ENCODE results near the gene HOXB5.

HOXB5 gene

DNA sequence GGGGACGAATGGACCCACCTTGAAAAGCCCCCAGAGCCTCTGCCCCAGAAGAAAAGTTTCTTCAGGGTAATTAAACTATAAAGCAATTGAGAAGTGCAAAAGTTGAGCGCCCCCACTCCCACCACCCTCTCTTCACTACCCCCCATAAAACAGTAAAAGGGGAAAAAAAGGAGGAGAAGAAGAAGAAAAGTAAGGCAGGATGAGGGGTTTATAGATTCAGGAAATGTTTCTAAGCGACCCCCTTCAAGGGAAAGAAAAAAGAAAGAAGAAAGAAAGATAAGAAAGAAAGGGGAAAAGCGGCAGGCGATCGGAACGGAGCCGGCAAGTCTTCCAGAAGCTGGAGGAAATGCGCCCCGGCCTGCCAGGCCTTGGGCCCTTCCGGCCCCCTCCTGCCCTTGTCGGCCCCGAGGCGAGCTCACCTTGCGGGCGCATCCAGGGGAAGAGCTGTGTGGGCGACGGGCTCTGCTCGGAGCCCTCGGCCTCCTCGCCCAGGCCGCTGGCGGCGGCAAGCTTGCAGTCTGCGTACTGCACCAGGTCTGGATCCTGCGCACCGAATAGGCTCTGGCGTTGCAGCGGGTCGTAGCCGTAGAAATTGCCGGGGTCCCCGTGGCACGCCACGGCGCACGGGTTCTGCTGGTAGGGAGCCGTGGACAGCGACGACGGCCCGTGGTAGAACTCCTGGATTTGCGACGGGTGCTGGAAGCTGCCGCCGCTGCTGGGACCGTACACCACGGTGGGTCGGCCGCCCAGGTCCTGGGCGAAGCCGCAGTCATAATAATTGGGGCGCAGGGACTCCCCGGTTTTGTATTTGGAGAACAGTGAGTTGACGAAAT is 20.5 kb upstream of the HOXB5 start:
- peak overlapping the region; percentile 45 for H3K4me3 ChIP-seq (ENCODE audit: extremely low read depth, insufficient read depth, low read length, poor library complexity, severe bottlenecking)
- WGBS, 2 experiments (ENCODE audit: insufficient coverage in 2 of 2), result 1 to 2% methylated on average over 45 to 47 of the region's 55 CpGs
- no peaks in the 10 kb centered on the region for H3K9me3 ChIP-seq (ENCODE audit: control insufficient read depth, low read length)
- H3K27ac ChIP-seq (ENCODE audit: low read depth, low read length, severe bottlenecking), result peak overlapping the region; percentile 74
- peaks cover 22% of the 10 kb centered on the region for H3K4me1 ChIP-seq (ENCODE audit: control insufficient read depth, insufficient read depth, low read length, poor library complexity, severe bottlenecking)
- no peaks in the 10 kb centered on the region for H3K36me3 ChIP-seq (ENCODE audit: control insufficient read depth, insufficient read depth, low read length)

GRCh38 chr17:48612854-48613691 is 19.5 kb upstream of the HOXB5 start:
- whole genome bisulfite sequencing, 2 experiments (ENCODE audit: insufficient coverage in 2 of 2), result 1% methylated on average over 38 to 51 of the region's 67 CpGs
- Histone ChIP-seq H3K4me3 (ENCODE audit: extremely low read depth, insufficient read depth, low read length, poor library complexity, severe bottlenecking) (peak overlapping the region; percentile 45), H3K36me3 (ENCODE audit: control insufficient read depth, insufficient read depth, low read length) (no peaks in the 10 kb centered on the region), H3K4me1 (ENCODE audit: control insufficient read depth, insufficient read depth, low read length, poor library complexity, severe bottlenecking) (peaks cover 18% of the 10 kb centered on the region), H3K9me3 (ENCODE audit: control insufficient read depth, low read length) (no peaks in the 10 kb centered on the region), H3K27ac (ENCODE audit: low read depth, low read length, severe bottlenecking) (peak overlapping the region; percentile 83)

DNA sequence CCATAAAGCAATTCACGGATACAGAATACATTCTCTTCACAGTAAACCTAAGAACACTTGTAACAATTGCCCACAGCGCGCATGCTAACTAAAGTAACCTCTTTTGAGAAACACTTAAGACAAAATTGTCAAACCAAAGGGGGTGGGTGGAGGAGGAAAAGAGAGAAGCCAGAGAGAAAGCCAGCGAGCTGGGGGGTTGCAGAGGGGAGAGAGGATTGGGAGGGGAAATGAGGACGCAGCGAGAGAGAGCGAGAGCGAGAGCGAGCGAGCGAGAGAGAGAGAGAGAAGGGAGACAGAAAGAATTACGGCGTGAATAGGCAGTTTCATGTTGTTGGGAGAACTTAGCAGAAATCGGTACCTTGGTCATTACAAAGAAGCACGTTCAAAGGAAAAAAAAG is 18.9 kb upstream of the HOXB5 start:
- 0 to 1% methylated on average over 12 of the region's 15 CpGs for WGBS, 2 experiments (ENCODE audit: insufficient coverage in 2 of 2)
- H3K36me3 ChIP-seq (ENCODE audit: control insufficient read depth, insufficient read depth, low read length), result no peaks in the 10 kb centered on the region
- peak overlapping the region; percentile 83 for H3K27ac ChIP-seq (ENCODE audit: low read depth, low read length, severe bottlenecking)
- peaks cover 18% of the 10 kb centered on the region for H3K4me1 ChIP-seq (ENCODE audit: control insufficient read depth, insufficient read depth, low read length, poor library complexity, severe bottlenecking)
- H3K4me3 ChIP-seq (ENCODE audit: extremely low read depth, insufficient read depth, low read length, poor library complexity, severe bottlenecking), result peak overlapping the region; percentile 45
- no peaks in the 10 kb centered on the region for H3K9me3 ChIP-seq (ENCODE audit: control insufficient read depth, low read length)

DNA sequence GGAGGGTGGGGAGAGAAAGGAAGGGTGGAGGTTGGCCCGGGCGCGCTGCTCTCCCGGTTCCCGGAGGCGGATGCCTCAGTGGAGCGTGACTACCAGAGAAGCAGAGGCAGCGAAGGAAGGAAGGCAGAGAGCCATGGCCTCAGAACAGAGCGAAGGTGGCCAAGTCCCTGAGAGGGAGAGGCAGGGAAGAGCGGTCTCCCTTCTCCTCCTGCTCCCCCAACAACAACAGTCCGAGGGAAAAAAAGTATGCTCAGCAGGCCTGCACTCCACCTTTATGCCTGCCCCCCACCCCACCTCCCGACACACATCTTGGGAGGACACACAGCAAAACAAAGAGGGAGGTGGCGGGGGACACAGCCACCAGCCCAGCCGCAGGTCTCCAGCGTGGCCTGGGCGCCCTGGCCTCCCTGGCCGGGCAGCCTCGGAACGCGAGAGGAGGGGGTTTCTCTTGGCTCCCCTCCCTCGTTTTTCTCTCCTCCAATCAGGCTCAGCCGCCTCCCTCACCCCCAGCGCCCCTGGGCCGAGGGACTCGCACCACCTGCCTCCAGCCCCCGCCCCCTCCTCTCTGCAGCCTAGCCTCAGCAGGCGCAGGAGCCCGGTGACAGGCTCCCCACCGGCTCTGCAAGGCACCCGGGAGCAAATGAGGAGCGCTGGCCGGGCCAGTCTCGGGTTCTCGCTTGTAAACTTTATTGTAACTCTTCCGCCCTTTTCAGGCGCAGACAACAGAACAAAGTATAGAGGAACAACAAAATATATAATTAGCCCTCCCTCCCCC is 18.3 kb upstream of the HOXB5 start:
- WGBS, 2 experiments (ENCODE audit: insufficient coverage in 2 of 2), result 3 to 4% methylated on average over 13 to 21 of the region's 36 CpGs
- Histone ChIP-seq H3K27ac (ENCODE audit: low read depth, low read length, severe bottlenecking) (peak overlapping the region; percentile 83), H3K36me3 (ENCODE audit: control insufficient read depth, insufficient read depth, low read length) (no peaks in the 10 kb centered on the region), H3K4me1 (ENCODE audit: control insufficient read depth, insufficient read depth, low read length, poor library complexity, severe bottlenecking) (peaks cover 18% of the 10 kb centered on the region), H3K4me3 (ENCODE audit: extremely low read depth, insufficient read depth, low read length, poor library complexity, severe bottlenecking) (peak overlapping the region; percentile 45), H3K9me3 (ENCODE audit: control insufficient read depth, low read length) (no peaks in the 10 kb centered on the region)

- Histone ChIP-seq H3K4me1 (ENCODE audit: control insufficient read depth, insufficient read depth, low read length, poor library complexity, severe bottlenecking) (peaks cover 18% of the 10 kb centered on the region), H3K36me3 (ENCODE audit: control insufficient read depth, insufficient read depth, low read length) (no peaks in the 10 kb centered on the region), H3K4me3 (ENCODE audit: extremely low read depth, insufficient read depth, low read length, poor library complexity, severe bottlenecking) (peak overlapping the region; percentile 45), H3K9me3 (ENCODE audit: control insufficient read depth, low read length) (no peaks in the 10 kb centered on the region), H3K27ac (ENCODE audit: low read depth, low read length, severe bottlenecking) (peak overlapping the region; percentile 83)
- 6 to 8% methylated on average over 11 to 17 of the region's 22 CpGs for WGBS, 2 experiments (ENCODE audit: insufficient coverage in 2 of 2)
Observed at GRCh38 chr17:48611213-48611612, 17.6 kb upstream of the HOXB5 start.

GRCh38 chr17:48610282-48611211 is 17.0 kb upstream of the HOXB5 start, which contains the start of gene HOXB7:
Gene HOXB7 (minus strand): TSS chr17:48611017. CDS start chr17:48610918, 99 bp downstream.
- peak within 1 kb of the TSS; percentile 45 for H3K4me3 ChIP-seq (ENCODE audit: extremely low read depth, insufficient read depth, low read length, poor library complexity, severe bottlenecking)
- no peaks in the 10 kb centered on the region for H3K9me3 ChIP-seq (ENCODE audit: control insufficient read depth, low read length)
- H3K27ac ChIP-seq (ENCODE audit: low read depth, low read length, severe bottlenecking), result peak within 1 kb of the TSS; percentile 83
- 1 to 3% methylated on average over 49 to 57 of the region's 79 CpGs for WGBS, 2 experiments (ENCODE audit: insufficient coverage in 2 of 2)
- H3K36me3 ChIP-seq (ENCODE audit: control insufficient read depth, insufficient read depth, low read length), result no peaks in the 10 kb centered on the region
- H3K4me1 ChIP-seq (ENCODE audit: control insufficient read depth, insufficient read depth, low read length, poor library complexity, severe bottlenecking), result peaks cover 18% of the 10 kb centered on the region

GRCh38 chr17:48609759-48610281 is 16.2 kb upstream of the HOXB5 start:
- Histone ChIP-seq H3K36me3 (ENCODE audit: control insufficient read depth, insufficient read depth, low read length) (no peaks in the 10 kb centered on the region), H3K27ac (ENCODE audit: low read depth, low read length, severe bottlenecking) (peak overlapping the region; percentile 83), H3K4me3 (ENCODE audit: extremely low read depth, insufficient read depth, low read length, poor library complexity, severe bottlenecking) (peak overlapping the region; percentile 45), H3K9me3 (ENCODE audit: control insufficient read depth, low read length) (no peaks in the 10 kb centered on the region), H3K4me1 (ENCODE audit: control insufficient read depth, insufficient read depth, low read length, poor library complexity, severe bottlenecking) (peaks cover 18% of the 10 kb centered on the region)
- WGBS, 2 experiments (ENCODE audit: insufficient coverage in 2 of 2), result 0% methylated on average over 11 of the region's 15 CpGs; no CpG with 5 or more reads in 1 of the 2 experiments

DNA sequence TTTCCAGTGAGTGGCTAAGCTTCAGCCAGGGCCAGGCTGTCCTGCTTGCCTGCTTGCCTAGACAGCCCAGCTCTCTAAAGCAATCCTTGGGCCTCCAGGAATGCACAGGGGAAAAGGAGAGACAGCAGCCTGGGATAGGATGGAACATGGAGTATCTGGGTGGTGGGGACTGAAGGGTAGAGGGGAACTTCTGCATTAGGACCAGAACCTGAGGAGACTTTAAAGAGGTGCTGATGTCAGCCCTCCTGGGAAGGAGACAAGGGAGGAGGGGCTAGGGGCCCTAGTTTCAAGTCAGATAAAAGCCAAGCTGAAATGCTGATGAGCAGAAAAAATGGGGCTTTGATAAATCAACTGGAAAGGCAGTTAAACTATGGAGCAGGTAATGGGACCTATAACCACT is 15.5 kb upstream of the HOXB5 start:
- H3K9me3 ChIP-seq (ENCODE audit: control insufficient read depth, low read length), result no peaks in the 10 kb centered on the region
- H3K27ac ChIP-seq (ENCODE audit: low read depth, low read length, severe bottlenecking), result peak overlapping the region; percentile 83
- H3K4me1 ChIP-seq (ENCODE audit: control insufficient read depth, insufficient read depth, low read length, poor library complexity, severe bottlenecking), result peaks cover 18% of the 10 kb centered on the region
- H3K36me3 ChIP-seq (ENCODE audit: control insufficient read depth, insufficient read depth, low read length), result no peaks in the 10 kb centered on the region
- no peak overlapping the region for H3K4me3 ChIP-seq (ENCODE audit: extremely low read depth, insufficient read depth, low read length, poor library complexity, severe bottlenecking)

DNA sequence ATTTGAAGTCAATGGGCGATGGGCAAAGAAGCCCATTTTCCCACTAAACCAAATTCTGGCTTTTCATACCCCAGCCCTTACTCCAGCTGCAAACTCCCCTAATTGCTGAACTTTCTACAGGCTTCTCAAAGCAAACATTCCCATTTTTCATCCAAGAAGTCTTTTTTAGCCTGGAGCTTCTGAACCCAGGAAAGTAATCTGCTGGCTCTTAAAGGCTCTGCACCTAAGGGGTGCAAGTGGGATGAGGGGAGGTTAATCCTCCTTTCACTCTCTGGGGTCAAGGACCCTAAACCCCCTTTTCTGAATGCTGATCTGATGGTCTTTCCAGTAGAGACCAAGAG is 14.9 kb upstream of the HOXB5 start:
- Histone ChIP-seq H3K36me3 (ENCODE audit: control insufficient read depth, insufficient read depth, low read length) (no peaks in the 10 kb centered on the region), H3K27ac (ENCODE audit: low read depth, low read length, severe bottlenecking) (peak overlapping the region; percentile 83), H3K9me3 (ENCODE audit: control insufficient read depth, low read length) (no peaks in the 10 kb centered on the region), H3K4me1 (ENCODE audit: control insufficient read depth, insufficient read depth, low read length, poor library complexity, severe bottlenecking) (peaks cover 18% of the 10 kb centered on the region), H3K4me3 (ENCODE audit: extremely low read depth, insufficient read depth, low read length, poor library complexity, severe bottlenecking) (no peak overlapping the region)
- WGBS, 2 experiments (ENCODE audit: insufficient coverage in 2 of 2), result 100% methylated on average over 1 of the region's 1 CpG; no CpG with 5 or more reads in 1 of the 2 experiments
